Fibroblast of skin of back (primary cell): Measurements from ENCODE around the gene CCDC8. TPM values are rescaled to one million over a fixed set of nuclear protein-coding genes. Genes with fewer than 3 reads are reported as not detected.
"Not testable (repeated sequence)": the region's sequence is repeated elsewhere in the genome, so short reads cannot be mapped to it uniquely, and the experiment has no call there.

Experiments used
- DNase-seq: peaks from one replicate; pipeline ENCODE4 v3.0.0-alpha.2; 2013
- polyA plus RNA-seq, 2 experiments: library from polyadenylated mRNA; unstranded; fragments of 120-200 nt; gene quantifications; one replicate each; pipeline ENCODE4 v1.2.1, GENCODE V29; 2013; ENCODE audit not compliant: insufficient read length in 2 of 2

CCDC8 gene
- polyA plus RNA-seq (2013, experiment 1 of 2; ENCODE audit: insufficient read length): 24.3 TPM
- polyA plus RNA-seq (2013, experiment 2 of 2; ENCODE audit: insufficient read length): 28.3 TPM

GRCh38 chr19:46413262-46414031, at the start of gene CCDC8:
Gene CCDC8, minus strand, starts transcription at chr19:46413564. Its CDS starts 754 bp downstream, at chr19:46412810.
- DNase-seq: peak; percentile 97

GRCh38 chr19:46461537-46461936, 48.2 kb upstream of the CCDC8 start:
- no peak for DNase-seq

- DNase-seq: no peak
Measured at GRCh38 chr19:46460981-46461380, 47.6 kb upstream of the CCDC8 start.

- no peak for DNase-seq
Measured at GRCh38 chr19:46460055-46460454, 46.7 kb upstream of the CCDC8 start.

GRCh38 chr19:46456930-46457329, 43.6 kb upstream of the CCDC8 start:
- DNase-seq: no peak

DNA sequence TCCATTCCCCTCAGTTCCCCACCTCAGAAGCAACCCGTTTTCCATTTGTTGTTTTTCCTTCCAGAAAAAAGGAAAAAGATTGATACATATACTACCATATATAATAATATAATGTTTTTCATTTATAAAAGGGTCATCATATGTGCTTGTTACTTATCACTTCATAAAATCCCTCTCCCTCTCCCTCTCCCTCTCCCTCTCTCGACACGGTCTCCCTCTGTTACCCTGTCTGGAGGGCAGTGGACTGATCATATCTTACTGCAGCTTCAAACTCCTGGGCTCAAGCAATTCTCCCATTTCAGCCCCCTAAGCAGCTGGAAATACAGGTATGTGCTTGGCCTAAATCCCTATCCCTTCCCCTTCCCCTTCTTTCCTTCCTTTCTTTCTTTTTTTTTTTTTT, 40.9 kb upstream of the CCDC8 start:
- no peak for DNase-seq

- no peak for DNase-seq
Measured at GRCh38 chr19:46453661-46454060, 40.3 kb upstream of the CCDC8 start.

- no peak for DNase-seq
Measured at GRCh38 chr19:46452186-46452585, 38.8 kb upstream of the CCDC8 start.

- DNase-seq: no peak
Measured at GRCh38 chr19:46451352-46451751, 38.0 kb upstream of the CCDC8 start.

DNA sequence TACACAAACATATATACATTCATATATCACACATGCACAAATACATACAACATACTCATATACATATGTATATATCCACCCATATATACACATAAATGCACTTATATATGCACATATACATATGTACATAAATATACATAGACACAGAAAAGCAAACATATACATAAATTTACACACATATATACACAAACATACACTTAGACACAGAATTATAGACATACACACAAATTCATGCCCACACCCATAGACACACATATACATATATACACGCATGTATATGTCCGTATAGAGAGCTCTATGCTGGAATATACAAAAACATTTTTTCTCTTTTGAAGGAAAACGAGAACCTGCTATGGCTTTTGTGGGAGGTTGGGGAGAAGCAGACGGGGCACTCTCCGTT, 37.4 kb upstream of the CCDC8 start:
- no peak for DNase-seq

- DNase-seq: no peak
Measured at GRCh38 chr19:46449228-46449627, 35.9 kb upstream of the CCDC8 start.

DNA sequence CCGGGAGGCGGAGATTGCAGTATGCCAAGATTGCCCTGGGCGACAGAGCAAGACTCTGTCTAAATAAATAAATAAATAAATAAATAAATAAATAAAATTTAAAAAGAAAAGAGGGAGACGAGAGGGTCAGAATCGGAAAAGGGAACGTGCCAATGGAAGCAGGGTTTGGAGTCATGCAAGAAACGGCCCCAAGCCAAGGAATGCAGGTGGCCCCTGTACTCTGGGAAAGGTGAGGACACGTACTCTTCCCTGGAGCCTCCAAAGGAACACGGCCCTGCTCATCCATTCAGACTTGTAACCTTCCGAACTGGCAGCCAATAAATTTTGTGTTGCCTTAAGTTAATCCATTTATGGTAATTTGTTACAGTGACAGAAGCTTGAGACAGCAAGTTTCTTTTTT, 35.2 kb upstream of the CCDC8 start:
- no peak for DNase-seq

- no peak for DNase-seq
Measured at GRCh38 chr19:46447824-46448223, 34.5 kb upstream of the CCDC8 start.

- no peak for DNase-seq
Measured at GRCh38 chr19:46447006-46447405, 33.6 kb upstream of the CCDC8 start.

DNA sequence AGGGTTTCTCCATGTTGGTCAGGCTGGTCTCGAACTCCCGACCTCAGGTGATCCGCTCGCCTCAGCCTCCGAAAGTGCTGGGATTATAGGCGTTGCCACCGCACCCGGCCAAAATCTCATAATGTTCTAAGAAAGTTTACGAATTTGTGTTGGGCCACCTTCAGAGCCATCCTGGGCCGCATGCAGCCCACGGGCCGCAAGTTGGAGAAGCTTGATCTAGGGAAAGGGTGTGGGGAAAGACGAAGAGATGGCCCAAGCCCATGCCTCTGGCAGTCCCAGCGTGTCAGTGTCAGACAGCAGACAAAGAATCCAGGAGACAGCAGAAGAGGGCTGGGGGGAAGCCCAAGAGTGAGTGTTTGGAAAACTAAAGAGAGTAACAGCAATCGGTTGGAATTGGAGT, 32.7 kb upstream of the CCDC8 start:
- DNase-seq: no peak

DNA sequence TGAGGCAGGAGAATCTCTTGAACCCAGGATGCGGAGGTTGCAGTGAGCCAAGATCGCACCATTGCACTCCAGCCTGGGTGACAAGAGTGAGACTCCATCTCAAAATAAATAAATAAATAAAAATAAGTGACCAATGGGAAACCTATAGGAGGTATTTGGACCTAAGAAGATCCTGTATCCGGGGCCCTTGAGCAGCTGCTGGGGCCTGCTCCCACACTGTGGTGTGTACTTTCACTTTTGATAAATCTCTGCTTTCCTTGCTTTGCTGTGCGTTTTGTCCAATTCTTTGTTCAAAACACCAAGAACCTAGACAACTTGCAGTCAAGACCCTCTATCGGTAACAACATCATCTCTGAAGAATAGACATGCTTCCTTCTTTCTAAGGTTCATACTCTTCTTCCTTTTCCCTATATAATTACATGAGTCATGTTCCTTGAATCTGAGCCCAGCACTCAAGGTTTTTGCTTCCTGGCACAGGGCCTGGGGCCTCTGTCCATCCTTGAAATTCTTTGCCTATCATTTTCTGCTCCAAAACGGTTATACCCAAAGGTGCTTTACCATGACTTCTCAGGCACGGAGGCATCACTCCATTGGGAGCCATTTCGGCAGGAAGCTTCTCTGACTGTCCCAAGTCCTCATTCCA, 29.6 kb upstream of the CCDC8 start:
- peak; percentile 77 for DNase-seq

GRCh38 chr19:46441866-46442265, 28.5 kb upstream of the CCDC8 start:
- no peak for DNase-seq

DNA sequence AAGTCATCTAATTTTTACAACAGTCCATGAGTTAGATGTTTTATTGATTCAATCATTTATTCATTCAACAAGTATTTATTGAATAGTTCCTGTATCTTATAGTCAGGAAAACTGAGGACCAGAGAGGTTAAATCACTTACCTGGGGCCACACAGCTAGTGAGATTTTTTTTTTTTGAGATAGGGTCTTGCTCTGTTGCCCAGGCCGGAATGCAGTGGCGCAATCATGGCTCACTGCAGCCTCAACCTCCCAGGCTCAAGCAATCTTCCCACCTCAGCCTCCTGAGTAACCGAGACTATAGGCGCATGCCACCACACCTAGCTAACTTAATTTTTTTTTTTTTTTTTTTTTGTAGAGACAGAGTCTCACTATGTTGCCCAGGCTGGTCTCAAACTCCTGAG, 22.3 kb upstream of the CCDC8 start:
- DNase-seq: not testable (repeated sequence)

DNA sequence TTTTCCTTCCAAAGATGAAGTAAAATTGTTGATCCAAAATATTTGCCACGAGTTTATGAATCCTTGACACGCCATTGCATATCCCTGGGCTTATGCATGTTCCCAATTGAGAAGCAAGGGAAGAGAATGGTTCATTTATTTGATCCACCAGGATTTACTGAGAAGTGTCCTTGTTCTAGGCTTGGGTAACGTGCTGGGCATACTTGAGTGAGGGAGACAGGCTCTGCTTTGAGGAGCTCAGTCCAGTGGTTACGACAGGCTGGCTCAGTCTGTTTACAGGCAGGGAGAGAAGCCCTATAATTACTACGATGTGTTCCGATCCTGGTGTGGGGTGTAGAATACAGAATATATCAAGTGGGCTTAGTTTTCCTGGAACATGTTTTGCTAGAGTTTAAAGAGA, 21.6 kb upstream of the CCDC8 start:
- DNase-seq: no peak

DNA sequence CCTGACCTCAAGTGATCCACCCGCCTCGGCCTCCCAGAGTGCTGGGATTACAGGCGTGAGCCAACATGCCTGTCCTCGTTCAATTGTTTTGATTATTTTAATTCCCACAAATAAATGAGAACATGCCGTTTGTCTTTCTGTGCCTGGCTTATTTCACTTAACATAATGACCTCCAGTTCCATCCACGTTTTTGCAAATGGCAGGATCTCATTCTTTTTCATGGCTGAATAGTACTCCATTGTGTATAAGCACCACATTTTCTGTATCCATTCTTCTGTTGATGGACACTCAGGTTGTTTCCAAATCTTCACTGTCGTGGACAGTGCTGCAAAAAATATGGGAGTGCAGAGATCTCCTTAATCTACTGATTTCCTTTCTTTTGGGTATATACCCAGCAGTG, 20.1 kb upstream of the CCDC8 start:
- DNase-seq: not testable (repeated sequence)

DNA sequence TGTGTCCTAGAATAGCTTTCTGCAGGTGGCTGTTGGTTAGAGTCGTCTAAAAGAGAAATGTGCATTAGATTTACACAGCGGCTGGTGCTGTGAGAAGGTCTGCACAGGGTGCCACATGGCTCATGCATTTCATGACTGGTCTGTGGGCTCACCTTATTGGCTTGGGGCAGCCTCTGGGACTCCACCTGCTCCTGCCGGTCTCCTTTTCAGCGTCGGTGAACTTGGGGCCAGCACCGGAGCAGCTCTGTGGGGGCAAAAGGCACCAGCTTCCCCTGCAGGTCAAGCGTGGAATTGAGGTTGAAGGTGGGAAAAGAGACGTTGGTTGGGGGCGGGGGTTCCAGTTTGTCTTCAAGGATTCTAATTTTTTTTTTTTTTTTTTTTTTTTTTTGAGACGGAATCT, 18.5 kb upstream of the CCDC8 start:
- no peak for DNase-seq

DNA sequence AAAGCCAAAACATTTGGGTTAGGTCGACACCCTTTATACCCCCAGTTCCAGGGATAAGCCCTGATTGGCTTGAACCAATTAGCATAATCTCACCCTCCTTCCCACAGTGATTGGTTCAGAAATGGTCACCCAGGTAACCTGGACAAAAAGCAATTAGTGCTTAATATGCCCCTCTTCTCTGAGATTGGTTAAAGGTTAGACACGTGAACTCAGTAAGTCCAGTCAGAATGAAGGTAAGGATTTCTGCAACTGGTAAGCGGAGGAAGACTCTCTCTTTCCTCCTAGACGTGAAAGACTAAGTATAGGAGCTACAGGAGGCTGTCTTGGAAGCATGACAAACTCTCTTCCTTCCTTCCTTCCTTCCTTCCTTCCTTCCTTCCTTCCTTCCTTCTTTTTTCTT, 16.6 kb upstream of the CCDC8 start:
- no peak for DNase-seq

- peak; percentile 67 for DNase-seq
Measured at GRCh38 chr19:46428239-46429135, 15.1 kb upstream of the CCDC8 start, which contains the start of gene PNMA8C. Gene PNMA8C, minus strand, starts transcription at chr19:46428936. Its CDS starts 577 bp downstream, at chr19:46428359.
